Measurements from ENCODE around the gene CBL.
"Not testable (repeated sequence)": the region's sequence is repeated elsewhere in the genome, so short reads cannot be mapped to it uniquely, and the experiment has no call there.

Gene CBL

DNA sequence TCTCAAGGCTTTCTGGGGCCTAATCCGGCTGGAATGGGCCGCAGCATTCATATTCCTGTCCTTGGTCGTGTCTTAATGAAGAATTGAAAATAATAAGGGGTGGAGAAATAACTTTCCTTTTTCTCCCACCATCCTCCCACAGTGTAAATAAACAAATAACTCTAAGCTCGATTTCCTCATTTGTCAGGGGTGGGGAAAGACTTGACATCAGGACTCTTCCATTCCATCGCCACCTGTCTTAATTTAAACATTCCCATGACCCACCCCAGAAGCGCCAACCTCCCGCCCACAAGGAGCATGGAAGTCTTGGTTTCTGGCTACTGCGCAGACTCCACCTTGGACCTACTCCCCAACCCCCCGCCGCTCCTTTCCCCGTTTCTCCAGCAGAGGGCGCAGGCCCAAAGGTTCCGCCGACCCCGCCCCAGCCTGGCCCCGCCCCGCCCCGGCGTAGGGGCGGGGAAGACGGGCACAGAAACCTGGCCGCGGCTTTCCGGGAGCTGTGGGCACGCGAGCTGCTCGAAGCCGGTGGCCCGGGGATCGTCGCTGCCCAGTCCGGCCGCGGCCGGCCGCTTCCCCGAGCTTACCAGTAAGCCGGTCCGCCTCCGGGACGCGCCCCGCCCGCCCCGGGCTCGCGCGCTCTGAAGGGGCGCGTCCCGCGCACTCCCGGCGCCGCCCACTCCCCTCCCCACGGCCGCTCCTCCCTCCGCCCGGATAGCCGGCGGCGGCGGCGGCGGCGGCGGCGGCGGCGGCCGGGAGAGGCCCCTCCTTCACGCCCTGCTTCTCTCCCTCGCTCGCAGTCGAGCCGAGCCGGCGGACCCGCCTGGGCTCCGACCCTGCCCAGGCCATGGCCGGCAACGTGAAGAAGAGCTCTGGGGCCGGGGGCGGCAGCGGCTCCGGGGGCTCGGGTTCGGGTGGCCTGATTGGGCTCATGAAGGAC lies at the start of gene CBL:
CBL (plus strand) TSS at position 766 of the 937 bp plus-strand sequence; CDS start at position 845, 79 bp downstream.
- in situ Hi-C loops (cut with MboI; ENCODE audit: low sequenced_read_pairs) = no loop called here

GRCh38 chr11:119156496-119156895 lies 49.6 kb upstream of the CBL start:
- in situ Hi-C loops (cut with MboI; ENCODE audit: low sequenced_read_pairs) = no loop called here

DNA sequence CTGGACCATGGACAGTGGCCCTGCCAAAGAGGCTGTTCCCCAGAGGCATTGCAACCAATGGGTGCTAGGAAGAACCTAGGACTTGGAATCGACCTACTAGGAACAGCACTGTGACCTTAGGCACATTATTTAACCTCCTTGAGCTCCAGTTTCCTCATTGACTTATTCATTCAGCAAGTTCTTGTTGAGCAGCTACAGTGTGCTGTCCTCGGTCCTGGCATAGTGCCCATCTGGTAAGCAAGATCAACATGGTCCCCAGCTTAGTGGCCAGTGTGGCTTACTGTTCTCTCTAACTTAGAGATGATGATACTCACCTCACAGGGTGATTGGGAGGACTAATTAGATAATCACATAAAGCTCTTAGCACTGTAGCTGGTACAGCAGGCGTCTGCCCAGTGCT lies 49.1 kb upstream of the CBL start:
- in situ Hi-C loops (cut with MboI; ENCODE audit: low sequenced_read_pairs) = no loop called here

GRCh38 chr11:119158467-119158866 lies 47.7 kb upstream of the CBL start:
- in situ Hi-C loops (cut with MboI; ENCODE audit: low sequenced_read_pairs) = no loop called here

DNA sequence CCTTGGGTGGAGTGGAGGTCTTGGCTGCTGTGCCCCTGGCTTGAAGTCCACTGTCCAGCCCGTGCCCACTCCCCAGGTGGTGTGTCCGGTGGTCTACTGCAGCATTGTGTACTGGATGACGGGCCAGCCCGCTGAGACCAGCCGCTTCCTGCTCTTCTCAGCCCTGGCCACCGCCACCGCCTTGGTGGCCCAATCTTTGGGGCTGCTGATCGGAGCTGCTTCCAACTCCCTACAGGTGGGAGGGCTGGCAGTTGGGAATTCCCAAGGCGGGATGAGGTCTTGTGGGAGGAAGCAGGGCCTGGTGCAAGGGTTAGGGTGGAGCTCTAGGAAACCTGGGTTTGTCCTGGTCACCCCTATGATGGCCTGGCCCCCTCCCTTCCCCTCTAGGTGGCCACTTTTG lies 46.0 kb upstream of the CBL start:
- in situ Hi-C loops (cut with MboI; ENCODE audit: low sequenced_read_pairs) = no loop called here

GRCh38 chr11:119161871-119162270 lies 44.3 kb upstream of the CBL start:
- in situ Hi-C loops (cut with MboI; ENCODE audit: low sequenced_read_pairs) = no loop called here

GRCh38 chr11:119166368-119167076 lies 39.6 kb upstream of the CBL start:
- in situ Hi-C loops (cut with MboI; ENCODE audit: low sequenced_read_pairs) = no loop called here

DNA sequence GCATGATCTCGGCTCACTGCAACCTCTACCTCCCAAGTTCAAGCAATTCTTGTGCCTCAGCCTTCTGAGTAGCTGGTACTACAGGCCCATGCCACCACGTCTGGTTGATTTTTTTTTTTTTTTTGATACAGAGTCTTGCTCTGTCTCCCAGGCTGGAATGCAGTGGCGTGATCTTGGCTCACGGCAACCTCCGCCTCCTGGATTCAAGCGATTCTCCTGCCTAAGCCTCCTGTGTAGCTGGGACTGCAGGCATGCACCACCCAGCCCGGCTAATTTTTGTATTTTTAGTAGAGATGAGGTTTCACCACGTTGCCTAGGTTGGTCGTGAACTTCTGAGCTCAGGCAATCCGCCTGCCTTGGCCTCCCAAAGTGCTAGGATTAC lies 39.1 kb upstream of the CBL start:
- in situ Hi-C loops (cut with MboI; ENCODE audit: low sequenced_read_pairs) = not testable (repeated sequence)

DNA sequence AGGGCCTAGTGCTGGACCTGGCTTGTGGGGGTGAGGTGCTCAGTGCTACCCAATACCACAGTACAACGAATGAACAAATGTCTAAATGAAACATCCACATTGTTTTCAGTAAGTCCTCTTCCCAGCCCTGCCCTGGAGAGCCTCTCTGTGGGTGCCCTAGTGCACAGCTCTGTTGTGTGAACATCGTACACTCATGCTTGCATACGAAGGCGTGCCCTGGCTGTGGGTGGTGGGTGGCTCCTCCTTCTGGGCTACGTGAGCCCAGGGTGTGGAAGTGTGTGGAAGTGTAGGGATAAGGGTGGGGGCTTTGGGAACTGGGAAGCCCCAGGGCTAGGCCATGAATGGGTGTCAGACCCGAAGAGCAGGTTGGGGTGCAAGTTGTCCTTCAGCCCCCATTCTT lies 38.2 kb upstream of the CBL start:
- in situ Hi-C loops (cut with MboI; ENCODE audit: low sequenced_read_pairs) = no loop called here

DNA sequence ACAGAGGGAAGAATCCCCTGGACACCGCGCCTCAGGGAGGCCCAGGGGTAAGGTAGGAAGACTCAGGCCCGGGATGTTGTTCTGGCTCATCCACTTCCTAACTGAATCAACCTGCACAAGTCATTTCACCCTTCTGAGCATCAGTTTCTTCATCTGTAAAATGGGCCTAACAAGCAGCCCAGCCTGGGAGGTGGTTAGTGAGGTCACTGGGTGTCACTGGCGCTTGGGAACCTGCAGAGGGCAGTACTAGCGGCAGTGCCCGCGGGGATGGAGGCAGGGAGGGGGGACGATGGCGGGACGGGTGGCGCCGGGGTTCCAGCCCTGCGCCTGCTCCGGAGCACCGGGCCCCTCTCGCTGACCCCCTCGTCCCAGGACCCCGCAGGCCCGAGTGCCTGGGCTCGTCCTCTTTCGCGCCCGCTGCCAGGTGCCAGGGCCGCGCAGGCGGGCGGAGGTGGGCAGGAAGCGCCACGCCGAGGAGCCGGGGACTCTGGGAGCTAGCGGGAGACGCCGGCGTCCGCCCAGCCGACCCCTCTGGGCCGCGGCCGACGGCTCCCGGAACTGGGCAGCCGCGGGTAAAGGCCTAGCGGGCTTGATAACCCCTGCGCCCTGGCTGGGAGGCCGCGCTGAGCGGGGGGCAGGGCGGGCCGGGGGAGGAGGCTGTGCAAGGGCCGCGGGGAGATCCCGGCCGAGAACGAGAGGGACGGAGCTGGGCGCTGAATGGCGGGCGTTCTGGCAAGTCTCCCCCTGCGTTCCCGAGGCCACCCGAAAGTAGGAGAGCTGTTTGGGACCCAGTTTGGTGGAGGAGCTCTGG lies 37.5 kb upstream of the CBL start, which contains the start of gene NLRX1:
NLRX1 (plus strand) TSS at position 255 of the 811 bp plus-strand sequence. CDS start 2,679 bp downstream, outside the sequence.
- in situ Hi-C loops (cut with MboI; ENCODE audit: low sequenced_read_pairs) = no loop called here

GRCh38 chr11:119169282-119169719 lies 36.8 kb upstream of the CBL start:
- in situ Hi-C loops (cut with MboI; ENCODE audit: low sequenced_read_pairs) = no loop called here

DNA sequence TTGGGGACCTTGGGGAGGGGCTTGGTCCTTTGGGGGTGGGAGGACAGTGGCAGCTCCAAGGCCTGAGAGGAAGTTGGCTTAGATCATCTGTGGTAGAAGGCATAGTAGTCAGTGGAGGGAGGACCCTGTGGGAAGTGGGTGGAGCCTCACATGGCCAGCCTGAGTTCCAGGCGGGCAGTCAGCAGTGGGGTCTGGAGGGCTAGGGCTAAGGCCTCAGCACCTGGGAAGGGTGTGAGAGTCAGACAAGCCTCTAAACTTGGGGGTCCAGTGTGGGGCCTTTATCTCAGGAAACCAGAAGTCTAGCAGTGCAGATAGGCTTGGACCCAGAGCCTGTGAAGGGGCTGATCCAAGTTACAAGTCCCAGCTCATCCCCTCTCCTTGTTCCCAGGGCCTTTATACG lies 33.6 kb upstream of the CBL start:
- in situ Hi-C loops (cut with MboI; ENCODE audit: low sequenced_read_pairs) = no loop called here

GRCh38 chr11:119173453-119173852 lies 32.7 kb upstream of the CBL start:
- in situ Hi-C loops (cut with MboI; ENCODE audit: low sequenced_read_pairs) = no loop called here

DNA sequence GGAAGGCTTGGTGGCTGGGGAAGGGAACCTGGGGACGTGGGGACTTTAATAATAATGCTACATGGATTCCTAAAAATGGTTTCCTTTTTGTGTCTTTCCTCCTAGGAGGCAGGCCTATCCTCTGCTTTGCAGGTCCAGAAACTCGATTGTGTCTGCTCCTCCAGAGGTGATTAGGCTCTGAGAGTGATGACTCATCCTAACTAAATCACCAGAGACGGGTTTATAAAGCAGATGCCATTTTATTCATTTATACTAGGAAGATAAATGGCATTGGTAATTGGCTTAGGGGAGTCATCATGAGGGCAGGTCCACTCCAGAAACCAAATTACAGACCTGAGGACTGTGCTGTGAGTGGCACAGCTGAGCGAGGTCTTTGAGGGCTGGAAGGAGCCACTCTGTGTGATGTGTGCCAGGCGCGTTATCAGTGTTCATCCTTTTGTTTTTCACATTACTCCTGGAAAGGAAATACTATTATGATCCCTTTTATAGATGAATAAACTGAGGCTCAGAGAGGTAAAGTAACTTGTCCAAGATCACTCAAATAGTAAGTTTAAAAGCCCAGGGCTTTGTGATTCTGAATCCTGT lies 30.6 kb upstream of the CBL start:
- in situ Hi-C loops (cut with MboI; ENCODE audit: low sequenced_read_pairs) = no loop called here

DNA sequence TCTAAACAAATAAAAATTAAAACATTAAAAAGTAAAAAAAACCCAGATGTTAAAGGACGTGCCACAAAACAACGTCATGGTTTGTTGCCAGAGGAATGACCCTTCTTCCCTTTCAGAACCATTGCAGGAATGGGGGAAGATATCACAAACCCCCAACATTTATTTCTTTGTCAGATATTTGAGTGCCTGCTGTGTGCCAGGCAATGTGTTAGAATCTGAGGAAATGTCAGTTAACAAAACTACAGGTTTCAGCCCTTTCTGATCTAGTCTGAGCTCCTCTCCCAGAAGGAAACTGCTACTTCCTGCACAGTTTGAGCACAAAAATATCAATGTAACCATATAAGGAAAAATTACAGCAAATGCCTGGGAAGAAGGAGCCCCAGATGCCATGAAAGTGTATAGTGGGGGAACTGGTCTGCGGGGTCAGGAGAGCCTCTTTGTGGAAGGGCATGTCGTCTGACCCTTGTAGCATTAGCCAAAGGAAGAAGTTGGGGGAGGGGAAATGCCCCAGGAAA lies 27.9 kb upstream of the CBL start:
- in situ Hi-C loops (cut with MboI; ENCODE audit: low sequenced_read_pairs) = no loop called here

- in situ Hi-C loops (cut with MboI; ENCODE audit: low sequenced_read_pairs) = no loop called here
Observed at GRCh38 chr11:119179342-119179741, 26.8 kb upstream of the CBL start.

- in situ Hi-C loops (cut with MboI; ENCODE audit: low sequenced_read_pairs) = no loop called here
Observed at GRCh38 chr11:119179983-119180382, 26.2 kb upstream of the CBL start.

DNA sequence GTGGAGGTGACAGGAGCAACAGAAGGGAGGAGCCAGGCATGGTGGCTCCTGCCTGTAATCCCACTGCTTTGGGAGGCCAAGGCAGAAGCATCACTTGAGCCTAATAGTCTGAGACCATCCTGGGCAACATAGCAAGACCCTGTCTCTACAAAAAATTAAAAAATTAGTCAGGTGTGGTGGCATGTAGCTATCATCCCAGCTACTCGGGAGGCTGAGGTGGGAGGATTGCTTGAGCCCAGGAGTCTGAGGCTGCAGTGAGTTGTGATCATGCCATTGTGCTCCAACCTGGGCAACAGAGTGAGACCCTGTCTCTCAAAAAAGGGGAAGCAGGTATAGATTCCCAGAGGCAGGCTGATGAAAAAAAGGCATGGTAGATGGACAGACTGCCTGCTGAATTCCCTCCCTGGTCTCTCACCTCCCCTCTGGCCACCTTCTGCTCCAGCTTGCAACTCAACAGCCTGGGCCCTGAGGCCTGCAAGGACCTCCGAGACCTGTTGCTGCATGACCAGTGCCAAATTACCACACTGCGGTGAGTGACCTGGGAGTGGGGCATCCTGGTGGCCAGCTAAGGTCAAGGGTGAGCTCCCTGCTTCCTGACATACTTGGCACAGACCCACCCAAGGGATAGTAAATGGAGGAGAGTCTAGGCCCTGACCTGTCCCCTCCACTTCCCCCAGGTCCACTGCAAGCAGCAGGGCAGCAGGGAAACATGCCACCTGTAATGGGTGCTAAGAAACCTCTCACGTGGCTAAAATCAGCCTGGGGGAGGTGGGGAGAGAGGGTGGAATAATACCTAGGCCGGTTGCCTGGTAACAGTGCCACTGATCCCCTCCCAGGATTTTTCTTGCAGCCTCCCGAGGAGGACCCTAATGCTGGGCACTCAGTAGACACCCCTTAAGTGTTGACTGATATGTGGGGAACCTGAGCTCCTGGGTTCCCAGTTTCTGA lies 25.1 kb upstream of the CBL start:
- in situ Hi-C loops (cut with MboI; ENCODE audit: low sequenced_read_pairs) = no loop called here

DNA sequence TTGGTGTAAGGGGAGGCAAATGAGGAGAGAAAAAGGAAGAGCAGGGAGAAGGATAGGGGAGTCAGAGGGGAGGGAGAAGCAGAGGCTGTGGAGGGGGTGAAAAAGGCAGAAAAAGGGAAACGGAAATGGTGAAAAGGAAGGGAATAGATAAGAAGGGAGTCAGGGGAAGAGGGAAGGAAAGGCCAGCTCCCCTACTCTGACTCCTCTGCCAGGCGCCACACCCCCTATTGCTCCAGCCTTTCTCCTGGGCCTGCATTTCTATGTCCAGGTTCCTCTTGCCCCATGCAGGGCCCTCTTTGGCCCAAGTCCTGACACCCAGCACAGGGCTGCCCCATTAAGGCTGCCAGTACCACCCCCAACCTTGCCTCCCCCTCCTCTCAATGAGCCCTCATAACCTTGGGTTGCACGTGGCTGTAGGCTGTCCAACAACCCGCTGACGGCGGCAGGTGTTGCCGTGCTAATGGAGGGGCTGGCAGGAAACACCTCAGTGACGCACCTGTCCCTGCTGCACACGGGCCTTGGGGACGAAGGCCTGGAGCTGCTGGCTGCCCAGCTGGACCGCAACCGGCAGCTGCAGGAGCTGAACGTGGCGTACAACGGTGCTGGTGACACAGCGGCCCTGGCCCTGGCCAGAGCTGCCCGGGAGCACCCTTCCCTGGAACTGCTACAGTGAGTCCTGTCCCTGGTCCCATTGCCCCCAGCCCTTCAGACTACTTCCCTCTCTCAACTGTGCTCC lies 24.3 kb upstream of the CBL start:
- in situ Hi-C loops (cut with MboI; ENCODE audit: low sequenced_read_pairs) = no loop called here

Measured in HL-60/S4 treated with retinoic acid at 250 ng/mL for 4 days and 3 days (cell line).